K562 (cell line): ENCODE data around the gene TMPRSS11A. TPM values are rescaled to one million over a fixed set of nuclear protein-coding genes. Genes with fewer than 3 reads are reported as not detected.

ENCODE experiments used
- ATAC-seq: fragments of 200-7000 bp; cut with Tn5 transposase; 3 replicates; pipeline ENCODE4 v1.9.1; 2020; ENCODE audit warnings: moderate library complexity
- BruUV-seq: library from RNA; stranded (reverse); fragments of 400-500 nt; replicated peaks from 2 replicates; lab custom pipeline; 2021; lab: Mats Ljungman, UMichigan
- CTCF ChIA-PET: fragments of 300-600 bp; formaldehyde crosslinking; extraction: SDS; loops from one replicate; lab custom pipeline; 2021; ENCODE audit warnings: low intra/inter-chr PET ratio; lab: Yijun Ruan, JAX
- POLR2A ChIA-PET: fragments of 300-600, 350-650 bp; sonication (Branson Sonifier 250); formaldehyde crosslinking; extraction: SDS; loops from one replicate; lab custom pipeline; 2021; ENCODE audit warnings: antibody characterized with exemption, inconsistent platforms; lab: Yijun Ruan, JAX
- DNase-seq, 4 experiments: peaks; one replicate each; pipeline versions ENCODE4 v3.0.0 to v3.0.0-alpha.2; 2011 to 2018; ENCODE audit warnings: low spot score in 3 of 4, mixed read lengths in 3 of 4; ENCODE audit errors: extremely low read depth in 1 of 4
- FAIRE-seq: peaks from 2 replicates; lab custom pipeline; 2011; peaks lifted over from hg19 to GRCh38; lab: Jason Lieb, UNC
- H2AFZ ChIP-seq: 2 replicates; pipeline ENCODE4 v1.6.0; 2011; ENCODE audit warnings: low read depth, low read length, control low read depth, inconsistent platforms
- H3K27ac ChIP-seq: fragments of 200-600 bp; 3 replicates; pipeline ENCODE4 v1.8.0; 2011; ENCODE audit warnings: low read depth, mild to moderate bottlenecking, control low read depth, inconsistent platforms, low read length, moderate library complexity, mixed read lengths; ENCODE audit errors: extremely low read depth
- H3K27me3 ChIP-seq, 2 experiments: fragments of 300-600 bp in 1 of 2; 2 replicates in 1 of 2; 3 replicates in 1 of 2; pipeline versions ENCODE4 v1.6.0 to v1.8.0; 2011; ENCODE audit warnings: inconsistent platforms in 2 of 2, low read length in 2 of 2, mild to moderate bottlenecking in 1 of 2, mixed read lengths in 1 of 2, moderate library complexity in 1 of 2; ENCODE audit not compliant: control insufficient read depth in 2 of 2, insufficient read depth in 2 of 2
- H3K36me3 ChIP-seq: fragments of 300-600 bp; 3 replicates; pipeline ENCODE4 v1.8.0; 2011; ENCODE audit warnings: mild to moderate bottlenecking, low read length, inconsistent platforms; ENCODE audit not compliant: control insufficient read depth, insufficient read depth
- H3K4me1 ChIP-seq, 2 experiments: fragments of 200-600 bp in 1 of 2; replicated peaks in 1 of 2; 2 replicates in 1 of 2; 3 replicates in 1 of 2; pipeline versions ENCODE4 v1.5.1 to v1.8.0; 2011; ENCODE audit warnings: inconsistent platforms in 2 of 2, low read length in 2 of 2, mild to moderate bottlenecking in 1 of 2, mixed read lengths in 1 of 2, moderate library complexity in 1 of 2; ENCODE audit not compliant: control insufficient read depth in 2 of 2, insufficient read depth in 2 of 2
- H3K4me2 ChIP-seq: 2 replicates; pipeline ENCODE4 v1.6.1; 2011; ENCODE audit warnings: low read length, control low read depth, inconsistent platforms, mixed read lengths; ENCODE audit not compliant: insufficient read depth
- H3K4me3 ChIP-seq: fragments of 200-600 bp; sonication (generic), shearing (Covaris generic); 2 replicates; pipeline ENCODE4 v1.5.1; 2016; ENCODE audit warnings: control low read depth, inconsistent platforms
- H3K79me2 ChIP-seq: fragments of 200-600 bp; 3 replicates; pipeline ENCODE4 v1.8.0; 2011; ENCODE audit warnings: low read length, inconsistent platforms; ENCODE audit not compliant: control insufficient read depth, insufficient read depth
- H3K9ac ChIP-seq, 2 experiments: 2 replicates each; pipeline versions ENCODE4 v1.6.0 to v1.6.1; 2011; ENCODE audit warnings: low read depth in 2 of 2, low read length in 2 of 2, control low read depth in 1 of 2, inconsistent platforms in 1 of 2, mild to moderate bottlenecking in 1 of 2, mixed read lengths in 1 of 2; ENCODE audit not compliant: insufficient read depth in 1 of 2
- H3K9me1 ChIP-seq: one replicate; pipeline ENCODE4 v1.6.0; 2011; ENCODE audit warnings: inconsistent platforms, mild to moderate bottlenecking, low read length, moderate library complexity; ENCODE audit not compliant: control insufficient read depth, insufficient read depth
- H3K9me3 ChIP-seq: replicated peaks from 2 replicates; pipeline ENCODE4 v1.5.1; 2011; ENCODE audit warnings: low read depth, low read length, inconsistent platforms; ENCODE audit not compliant: control insufficient read depth, insufficient read depth
- H4K20me1 ChIP-seq: replicated peaks from 2 replicates; pipeline ENCODE4 v1.6.1; 2011; ENCODE audit warnings: low read length, inconsistent platforms, mixed read lengths; ENCODE audit not compliant: control insufficient read depth, insufficient read depth
- CCNT2 ChIP-seq: IDR thresholded peaks from 2 replicates; pipeline ENCODE4 v1.6.1; 2011; ENCODE audit warnings: borderline replicate concordance, low read depth, mild to moderate bottlenecking, moderate library complexity, mixed read lengths, low read length; ENCODE audit not compliant: insufficient read length; ENCODE audit errors: extremely low read depth
- ETV1 ChIP-seq: fragments of 450-650 bp; conservative IDR thresholded peaks from 2 replicates; pipeline ENCODE4 v1.6.1; 2016; ENCODE audit warnings: missing genetic modification characterization, control low read depth, low read depth, missing compliant biosample characterization
- FOSL1 ChIP-seq: fragments of 200-800 bp; sonication (Bioruptor generic); conservative IDR thresholded peaks from 2 replicates; pipeline ENCODE4 v1.6.1; 2016; ENCODE audit warnings: missing genetic modification characterization, missing compliant biosample characterization
- GATAD2A ChIP-seq: fragments of 450-650 bp; IDR thresholded peaks from 2 replicates; pipeline ENCODE4 v1.6.1; 2017
- GATAD2B ChIP-seq: fragments of 450-650 bp; IDR thresholded peaks from 2 replicates; pipeline ENCODE4 v1.6.1; 2017; ENCODE audit warnings: mild to moderate bottlenecking, borderline replicate concordance
- GTF2A2 ChIP-seq: IDR thresholded peaks from 2 replicates; pipeline ENCODE4 v1.6.1; 2016; ENCODE audit warnings: mild to moderate bottlenecking, missing genetic modification characterization, missing compliant biosample characterization
- HCFC1 ChIP-seq: IDR thresholded peaks from 2 replicates; pipeline ENCODE4 v1.6.1; 2012; ENCODE audit warnings: low read depth, low read length, improper control_type of control experiment
- HNRNPH1 ChIP-seq: fragments of 200-400 bp; formaldehyde crosslinking; optimal IDR thresholded peaks from 2 replicates; pipeline ENCODE3; 2017; ENCODE audit warnings: low read depth, mild to moderate bottlenecking, low read length, moderate library complexity
- IRF2 ChIP-seq: sonication (generic); formaldehyde crosslinking; IDR thresholded peaks from 2 replicates; pipeline ENCODE4 v1.8.1; 2022; ENCODE audit warnings: mild to moderate bottlenecking, missing genetic modification reagents
- KDM5B ChIP-seq: fragments of 200-600 bp; sonication (generic); IDR thresholded peaks from 2 replicates; pipeline ENCODE4 v1.6.1; 2012; ENCODE audit warnings: low read depth, mild to moderate bottlenecking, moderate library complexity, low read length, control low read depth, inconsistent platforms; ENCODE audit not compliant: insufficient replicate concordance
- MCM7 ChIP-seq, 2 experiments: fragments of 450-650 bp; IDR thresholded peaks; 2 replicates each; pipeline ENCODE4 v1.6.1; 2016 to 2018
- NR3C1 ChIP-seq: sonication (generic); formaldehyde crosslinking; IDR thresholded peaks from 2 replicates; pipeline ENCODE4 v1.8.1; 2022; ENCODE audit warnings: missing genetic modification reagents
- ZFPM2 ChIP-seq: fragments of 250-450 bp; sonication (Bioruptor Pico); IDR thresholded peaks from 2 replicates; pipeline ENCODE4 v1.5.1; 2022; ENCODE audit warnings: mild to moderate bottlenecking
- WGBS: fragments of 100-300 bp; shearing (Covaris generic); methylation state at CpG from one replicate; pipeline ENCODE4 v1.1.6; 2016; ENCODE audit warnings: low coverage, mixed read lengths; ENCODE audit not compliant: insufficient coverage; ENCODE audit errors: missing lambda C conversion rate; 5-methylcytosine and 5-hydroxymethylcytosine counted together
- in situ Hi-C: fragments of 300-500 bp; cut with MboI; formaldehyde crosslinking; loops from 4 replicates; pipeline ENCODE4 v1.15.0; 2018; ENCODE audit warnings: inconsistent platforms, mixed read lengths
- intact Hi-C: fragments of 100-400 bp; cut with micrococcal nuclease; formaldehyde crosslinking; loops from 2 replicates; pipeline ENCODE4 v1.14.2; 2022
- polyA plus RNA-seq, 8 experiments: library from polyadenylated mRNA; depleted of rRNA in 4 of 8; stranded (reverse) in 5 of 8; unstranded in 3 of 8; fragments of >200 nt; fragmentation: Nextera tagmentation in 2 of 8; fragmentation: Illumina TruSeq in 1 of 8; extraction: Ambion mirVana in 2 of 8; extraction: Trizol in 1 of 8; gene quantifications; 2 replicates each; pipeline versions ENCODE4 v1.2.1 to v1.2.3, GENCODE V29; 2011 to 2014; ENCODE audit warnings: inconsistent platforms in 1 of 8, missing spikeins in 1 of 8
- total RNA-seq, 7 experiments: library from RNA; depleted of rRNA in 6 of 7; stranded (reverse); fragments of >200 nt in 6 of 7; fragmentation: Illumina TruSeq in 2 of 7; extraction: Trizol in 2 of 7; gene quantifications; 2 replicates each; pipeline versions ENCODE4 v1.2.1 to v1.2.3, GENCODE V29; 2011 to 2021; ENCODE audit warnings: low replicate concordance in 1 of 7
- TF ChIP-seq, protein P1 (sequence below): fragments of 450-650 bp; formaldehyde crosslinking; IDR thresholded peaks from 2 replicates; pipeline ENCODE4 v1.4.0; 2022; ENCODE audit warnings: mild to moderate bottlenecking, moderate library complexity
- TF ChIP-seq, protein P2 (sequence below): sonication (generic); formaldehyde crosslinking; IDR thresholded peaks from 2 replicates; pipeline ENCODE4 v1.8.0; 2022; ENCODE audit warnings: mild to moderate bottlenecking, low read depth, missing genetic modification reagents
- TF ChIP-seq, protein P3 (sequence below): fragments of 250-450 bp; sonication (Bioruptor Pico); IDR thresholded peaks from 2 replicates; pipeline ENCODE4 v1.8.0; 2021; ENCODE audit warnings: mild to moderate bottlenecking, moderate library complexity
- TF ChIP-seq, protein P4 (sequence below): fragments of 250-450 bp; sonication (Bioruptor Pico); IDR thresholded peaks from 2 replicates; pipeline ENCODE4 v1.5.0; 2021
- TF ChIP-seq, protein P5 (sequence below), 2 experiments: fragments of 450-650 bp; conservative IDR thresholded peaks; 2 replicates each; pipeline ENCODE4 v1.6.1; 2017; ENCODE audit warnings: mild to moderate bottlenecking in 2 of 2, moderate library complexity in 2 of 2

TMPRSS11A gene
- total and polyA plus RNA-seq, 9 of the 15 experiments (the other 6 are each of a cell fraction or from before 2014, with no cell fraction given) = not detected

DNA sequence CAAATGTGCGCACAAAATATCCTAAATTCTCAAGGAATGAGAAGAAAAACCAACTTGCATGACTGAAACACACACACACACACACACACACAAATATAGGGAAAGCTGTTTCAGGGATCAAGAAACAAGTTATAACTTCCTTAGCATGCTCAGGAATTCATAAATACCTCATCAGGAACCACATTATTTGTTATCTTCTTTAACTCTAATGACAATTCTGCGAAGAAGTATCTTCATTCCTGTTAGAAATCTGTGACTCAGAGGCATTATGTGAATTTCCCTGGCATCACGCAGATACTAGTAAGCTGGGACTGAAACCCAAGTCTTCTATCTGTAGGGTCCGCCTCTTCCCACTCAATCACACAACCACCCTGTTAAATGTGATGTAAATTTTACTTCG lies 30.3 kb downstream of the TMPRSS11A start:
- POLR2A ChIA-PET = no interaction called here
- no peak overlapping the region for H3K4me2 ChIP-seq
- no peak overlapping the region for H3K4me3 ChIP-seq
- no peaks in the 10 kb centered on the region for H4K20me1 ChIP-seq
- H3K79me2 ChIP-seq = no peaks in the 10 kb centered on the region
- no peaks in the 10 kb centered on the region for H3K36me3 ChIP-seq
- CTCF ChIA-PET = no interaction called here
- in situ Hi-C loops (no loop called here), intact Hi-C loops (no loop called here)
- DNase-seq (no peak), ATAC-seq (no peak), FAIRE-seq (no peak)
- H3K27me3 ChIP-seq = no peaks in the 10 kb centered on the region
- no TSS peak for BruUV-seq
- H3K4me1 ChIP-seq = no peaks in the 10 kb centered on the region
- no peak overlapping the region for H3K27ac ChIP-seq
- H3K9me1 ChIP-seq = no peaks in the 10 kb centered on the region
- WGBS = 2% methylated on average over 5 of the region's 5 CpGs
- H2AFZ ChIP-seq = no peak overlapping the region
- no peak overlapping the region for H3K9ac ChIP-seq
- no peaks in the 10 kb centered on the region for H3K9me3 ChIP-seq
- TF ChIP-seq IRF2 = no peak
- TF ChIP-seq, protein P1, sequence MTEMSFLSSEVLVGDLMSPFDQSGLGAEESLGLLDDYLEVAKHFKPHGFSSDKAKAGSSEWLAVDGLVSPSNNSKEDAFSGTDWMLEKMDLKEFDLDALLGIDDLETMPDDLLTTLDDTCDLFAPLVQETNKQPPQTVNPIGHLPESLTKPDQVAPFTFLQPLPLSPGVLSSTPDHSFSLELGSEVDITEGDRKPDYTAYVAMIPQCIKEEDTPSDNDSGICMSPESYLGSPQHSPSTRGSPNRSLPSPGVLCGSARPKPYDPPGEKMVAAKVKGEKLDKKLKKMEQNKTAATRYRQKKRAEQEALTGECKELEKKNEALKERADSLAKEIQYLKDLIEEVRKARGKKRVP (CRISPR knock-in tag) = no peak
- TF ChIP-seq NR3C1 (CRISPR knock-in tag) = no peak
- TF ChIP-seq FOSL1 (tag) = no peak
- no peak for TF ChIP-seq GATAD2A
- TF ChIP-seq HCFC1 = no peak
- TF ChIP-seq GATAD2B = no peak
- TF ChIP-seq ZFPM2 (CRISPR knock-in tag) = no peak
- TF ChIP-seq, protein P2, sequence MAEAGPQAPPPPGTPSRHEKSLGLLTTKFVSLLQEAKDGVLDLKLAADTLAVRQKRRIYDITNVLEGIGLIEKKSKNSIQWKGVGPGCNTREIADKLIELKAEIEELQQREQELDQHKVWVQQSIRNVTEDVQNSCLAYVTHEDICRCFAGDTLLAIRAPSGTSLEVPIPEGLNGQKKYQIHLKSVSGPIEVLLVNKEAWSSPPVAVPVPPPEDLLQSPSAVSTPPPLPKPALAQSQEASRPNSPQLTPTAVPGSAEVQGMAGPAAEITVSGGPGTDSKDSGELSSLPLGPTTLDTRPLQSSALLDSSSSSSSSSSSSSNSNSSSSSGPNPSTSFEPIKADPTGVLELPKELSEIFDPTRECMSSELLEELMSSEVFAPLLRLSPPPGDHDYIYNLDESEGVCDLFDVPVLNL = no peak
- no peak for TF ChIP-seq GTF2A2 (tag)
- TF ChIP-seq, protein P3, sequence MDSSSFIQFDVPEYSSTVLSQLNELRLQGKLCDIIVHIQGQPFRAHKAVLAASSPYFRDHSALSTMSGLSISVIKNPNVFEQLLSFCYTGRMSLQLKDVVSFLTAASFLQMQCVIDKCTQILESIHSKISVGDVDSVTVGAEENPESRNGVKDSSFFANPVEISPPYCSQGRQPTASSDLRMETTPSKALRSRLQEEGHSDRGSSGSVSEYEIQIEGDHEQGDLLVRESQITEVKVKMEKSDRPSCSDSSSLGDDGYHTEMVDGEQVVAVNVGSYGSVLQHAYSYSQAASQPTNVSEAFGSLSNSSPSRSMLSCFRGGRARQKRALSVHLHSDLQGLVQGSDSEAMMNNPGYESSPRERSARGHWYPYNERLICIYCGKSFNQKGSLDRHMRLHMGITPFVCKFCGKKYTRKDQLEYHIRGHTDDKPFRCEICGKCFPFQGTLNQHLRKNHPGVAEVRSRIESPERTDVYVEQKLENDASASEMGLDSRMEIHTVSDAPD = no peak
- no peak for TF ChIP-seq CCNT2
- no peak for TF ChIP-seq MCM7 (IDR thresholded peaks at IDR 0.05)
- TF ChIP-seq, protein P4, sequence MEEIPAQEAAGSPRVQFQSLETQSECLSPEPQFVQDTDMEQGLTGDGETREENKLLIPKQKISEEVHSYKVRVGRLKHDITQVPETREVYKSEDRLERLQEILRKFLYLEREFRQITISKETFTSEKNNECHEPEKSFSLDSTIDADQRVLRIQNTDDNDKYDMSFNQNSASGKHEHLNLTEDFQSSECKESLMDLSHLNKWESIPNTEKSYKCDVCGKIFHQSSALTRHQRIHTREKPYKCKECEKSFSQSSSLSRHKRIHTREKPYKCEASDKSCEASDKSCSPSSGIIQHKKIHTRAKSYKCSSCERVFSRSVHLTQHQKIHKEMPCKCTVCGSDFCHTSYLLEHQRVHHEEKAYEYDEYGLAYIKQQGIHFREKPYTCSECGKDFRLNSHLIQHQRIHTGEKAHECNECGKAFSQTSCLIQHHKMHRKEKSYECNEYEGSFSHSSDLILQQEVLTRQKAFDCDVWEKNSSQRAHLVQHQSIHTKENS (CRISPR knock-in tag) = no peak
- TF ChIP-seq, protein P5, sequence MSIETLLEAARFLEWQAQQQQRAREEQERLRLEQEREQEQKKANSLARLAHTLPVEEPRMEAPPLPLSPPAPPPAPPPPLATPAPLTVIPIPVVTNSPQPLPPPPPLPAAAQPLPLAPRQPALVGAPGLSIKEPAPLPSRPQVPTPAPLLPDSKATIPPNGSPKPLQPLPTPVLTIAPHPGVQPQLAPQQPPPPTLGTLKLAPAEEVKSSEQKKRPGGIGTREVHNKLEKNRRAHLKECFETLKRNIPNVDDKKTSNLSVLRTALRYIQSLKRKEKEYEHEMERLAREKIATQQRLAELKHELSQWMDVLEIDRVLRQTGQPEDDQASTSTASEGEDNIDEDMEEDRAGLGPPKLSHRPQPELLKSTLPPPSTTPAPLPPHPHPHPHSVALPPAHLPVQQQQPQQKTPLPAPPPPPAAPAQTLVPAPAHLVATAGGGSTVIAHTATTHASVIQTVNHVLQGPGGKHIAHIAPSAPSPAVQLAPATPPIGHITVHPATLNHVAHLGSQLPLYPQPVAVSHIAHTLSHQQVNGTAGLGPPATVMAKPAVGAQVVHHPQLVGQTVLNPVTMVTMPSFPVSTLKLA (conservative IDR thresholded peaks at IDR 0.05) = no peak
- TF ChIP-seq HNRNPH1 = no peak
- no peak for TF ChIP-seq KDM5B
- no peak for TF ChIP-seq ETV1 (tag)
- TF ChIP-seq, all 486 proteins: peak for 0
